Naive B cell (primary cell): ENCODE results near the gene AREG. TPM values are rescaled to one million over a fixed set of nuclear protein-coding genes. Genes with fewer than 3 reads are reported as not detected.

Experiments used
- ATAC-seq, 2 donors: fragments of 150-1000 bp; cut with Tn5 transposase; 2 replicates each; pipeline ENCODE4 v1.10.0; 2021; ENCODE audit warnings: low read depth in 2 of 2, mild to moderate bottlenecking in 2 of 2, moderate library complexity in 2 of 2
- DNase-seq: peaks from one replicate; pipeline ENCODE4 v3.0.0; 2022
- H3K27ac Mint-ChIP-seq, 6 donors: one replicate each; pipeline ENCODE4 v1.8.0; 2020 to 2022; ENCODE audit warnings: mild to moderate bottlenecking in 6 of 6, mixed read lengths in 6 of 6, moderate library complexity in 5 of 6, inconsistent platforms in 2 of 6
- H3K27me3 Mint-ChIP-seq, 3 donors: one replicate each; pipeline ENCODE4 v1.8.0; 2021 to 2022; ENCODE audit warnings: mixed read lengths in 3 of 3, mild to moderate bottlenecking in 1 of 3
- H3K36me3 Mint-ChIP-seq, 2 donors: one replicate each; pipeline ENCODE4 v1.8.0; 2020 to 2022; ENCODE audit warnings: mixed read lengths in 2 of 2, inconsistent platforms in 1 of 2, mild to moderate bottlenecking in 1 of 2
- H3K4me1 Mint-ChIP-seq, 3 donors: one replicate each; pipeline ENCODE4 v1.8.0; 2020 to 2022; ENCODE audit warnings: mixed read lengths in 3 of 3, inconsistent platforms in 1 of 3, mild to moderate bottlenecking in 1 of 3, moderate library complexity in 1 of 3
- H3K4me3 Mint-ChIP-seq, 8 donors: one replicate each; pipeline ENCODE4 v1.8.0; 2020 to 2022; ENCODE audit warnings: mild to moderate bottlenecking in 8 of 8, mixed read lengths in 8 of 8, moderate library complexity in 8 of 8, inconsistent platforms in 2 of 8
- H3K9me3 Mint-ChIP-seq, 7 donors: one replicate each; pipeline ENCODE4 v1.8.0; 2020 to 2022; ENCODE audit warnings: mixed read lengths in 7 of 7, mild to moderate bottlenecking in 5 of 7, inconsistent platforms in 2 of 7, moderate library complexity in 1 of 7
- polyA plus RNA-seq, 6 donors: library from polyadenylated mRNA; unstranded; fragments of 300-500 nt; fragmentation: Illumina TruSeq; gene quantifications; one replicate each; pipeline ENCODE4 v1.2.3, GENCODE V29; 2021; ENCODE audit warnings: low read depth in 6 of 6

AREG gene
- polyA plus RNA-seq, 6 donors from 2014 or later: 18.6 to 58.1 (median 22.5) TPM

GRCh38 chr4:74456056-74456744 lies 11.3 kb downstream of the AREG start:
- H3K36me3 Mint-ChIP-seq: peaks cover 0 to 5% of the 10 kb centered on the region in 2 donors
- H3K4me1 Mint-ChIP-seq: no peaks in the 10 kb centered on the region
- no peak for DNase-seq
- peaks cover 4 to 13% (median 11%) of the 10 kb centered on the region in 3 donors for H3K27me3 Mint-ChIP-seq
- no peak overlapping the region for H3K4me3 Mint-ChIP-seq
- peaks cover 0 to 18% (median 6%) of the 10 kb centered on the region in 7 donors for H3K9me3 Mint-ChIP-seq
- peak overlapping the region in 1 of 6 donors; percentile 26 for H3K27ac Mint-ChIP-seq
- no peak for ATAC-seq

- ATAC-seq (no peak), DNase-seq (no peak)
- H3K27ac Mint-ChIP-seq: no peak overlapping the region
- peaks cover 0 to 18% (median 6%) of the 10 kb centered on the region in 7 donors for H3K9me3 Mint-ChIP-seq
- H3K4me1 Mint-ChIP-seq: no peaks in the 10 kb centered on the region
- H3K27me3 Mint-ChIP-seq: peaks cover 4 to 13% (median 11%) of the 10 kb centered on the region in 3 donors
- no peak overlapping the region for H3K4me3 Mint-ChIP-seq
- peaks cover 0 to 5% of the 10 kb centered on the region in 2 donors for H3K36me3 Mint-ChIP-seq
Observed at GRCh38 chr4:74456849-74457395, 12.0 kb downstream of the AREG start.

- no peak overlapping the region for H3K4me3 Mint-ChIP-seq
- peaks cover 0 to 18% (median 6%) of the 10 kb centered on the region in 7 donors for H3K9me3 Mint-ChIP-seq
- ATAC-seq (no peak), DNase-seq (no peak)
- no peaks in the 10 kb centered on the region for H3K36me3 Mint-ChIP-seq
- H3K27me3 Mint-ChIP-seq: peaks cover 4 to 21% (median 19%) of the 10 kb centered on the region in 3 donors
- H3K27ac Mint-ChIP-seq: no peak overlapping the region
- no peaks in the 10 kb centered on the region for H3K4me1 Mint-ChIP-seq
Observed at GRCh38 chr4:74460833-74461232, 15.9 kb downstream of the AREG start.

GRCh38 chr4:74463123-74463522 lies 18.2 kb downstream of the AREG start:
- DNase-seq (no peak), ATAC-seq (no peak)
- Mint-ChIP-seq H3K4me3 (no peak overlapping the region), H3K36me3 (no peaks in the 10 kb centered on the region), H3K9me3 (peaks cover 0 to 18% (median 6%) of the 10 kb centered on the region in 7 donors), H3K27me3 (peaks cover 4 to 21% (median 19%) of the 10 kb centered on the region in 3 donors), H3K4me1 (no peaks in the 10 kb centered on the region), H3K27ac (no peak overlapping the region)

- Mint-ChIP-seq H3K27ac (no peak overlapping the region), H3K9me3 (peaks cover 0 to 15% (median 5%) of the 10 kb centered on the region in 7 donors), H3K4me3 (no peak overlapping the region), H3K4me1 (no peaks in the 10 kb centered on the region), H3K27me3 (peaks cover under 1 to 15% (median 14%) of the 10 kb centered on the region in 3 donors), H3K36me3 (no peaks in the 10 kb centered on the region)
- DNase-seq: no peak
- no peak for ATAC-seq
Observed at GRCh38 chr4:74464291-74464690, 19.4 kb downstream of the AREG start.

- DNase-seq: no peak
- H3K27ac Mint-ChIP-seq: no peak overlapping the region
- no peak overlapping the region for H3K4me3 Mint-ChIP-seq
- H3K4me1 Mint-ChIP-seq: no peaks in the 10 kb centered on the region
- H3K27me3 Mint-ChIP-seq: peaks cover 0 to 11% (median 6%) of the 10 kb centered on the region in 3 donors
- no peaks in the 10 kb centered on the region for H3K36me3 Mint-ChIP-seq
- ATAC-seq: no peak
- no peaks in the 10 kb centered on the region for H3K9me3 Mint-ChIP-seq
Observed at GRCh38 chr4:74466242-74466641, 21.3 kb downstream of the AREG start.

- Mint-ChIP-seq H3K36me3 (no peaks in the 10 kb centered on the region), H3K4me1 (no peaks in the 10 kb centered on the region), H3K27ac (no peak overlapping the region), H3K9me3 (no peaks in the 10 kb centered on the region), H3K27me3 (peaks cover 14 to 19% (median 18%) of the 10 kb centered on the region in 3 donors), H3K4me3 (no peak overlapping the region)
- no peak for ATAC-seq
- DNase-seq: no peak
Observed at GRCh38 chr4:74471264-74471663, 26.3 kb downstream of the AREG start.

GRCh38 chr4:74473155-74473811 lies 28.3 kb downstream of the AREG start:
- no peak overlapping the region for H3K4me3 Mint-ChIP-seq
- no peaks in the 10 kb centered on the region for H3K36me3 Mint-ChIP-seq
- DNase-seq: no peak
- H3K9me3 Mint-ChIP-seq: no peaks in the 10 kb centered on the region
- no peak overlapping the region for H3K27ac Mint-ChIP-seq
- no peak for ATAC-seq
- H3K27me3 Mint-ChIP-seq: peaks cover 14 to 19% (median 18%) of the 10 kb centered on the region in 3 donors
- H3K4me1 Mint-ChIP-seq: no peaks in the 10 kb centered on the region

GRCh38 chr4:74474345-74475090 lies 29.6 kb downstream of the AREG start:
- Mint-ChIP-seq H3K27ac (no peak overlapping the region), H3K9me3 (no peaks in the 10 kb centered on the region), H3K4me1 (no peaks in the 10 kb centered on the region), H3K27me3 (peaks cover 14 to 19% (median 18%) of the 10 kb centered on the region in 3 donors), H3K4me3 (no peak overlapping the region), H3K36me3 (no peaks in the 10 kb centered on the region)
- no peak for ATAC-seq
- DNase-seq: no peak

- ATAC-seq (no peak), DNase-seq (no peak)
- no peak overlapping the region for H3K4me3 Mint-ChIP-seq
- no peaks in the 10 kb centered on the region for H3K36me3 Mint-ChIP-seq
- H3K27ac Mint-ChIP-seq: no peak overlapping the region
- no peaks in the 10 kb centered on the region for H3K9me3 Mint-ChIP-seq
- peaks cover 14 to 19% (median 18%) of the 10 kb centered on the region in 3 donors for H3K27me3 Mint-ChIP-seq
- no peaks in the 10 kb centered on the region for H3K4me1 Mint-ChIP-seq
Observed at GRCh38 chr4:74475091-74475800, 30.3 kb downstream of the AREG start.

- Mint-ChIP-seq H3K4me1 (no peaks in the 10 kb centered on the region), H3K27ac (no peak overlapping the region), H3K4me3 (no peak overlapping the region), H3K27me3 (peaks cover 14 to 21% (median 18%) of the 10 kb centered on the region in 3 donors), H3K36me3 (no peaks in the 10 kb centered on the region), H3K9me3 (no peaks in the 10 kb centered on the region)
- no peak for DNase-seq
- ATAC-seq: no peak
Observed at GRCh38 chr4:74475946-74476345, 31.0 kb downstream of the AREG start.

- Mint-ChIP-seq H3K27ac (no peak overlapping the region), H3K27me3 (peaks cover 13 to 19% (median 13%) of the 10 kb centered on the region in 3 donors), H3K9me3 (no peaks in the 10 kb centered on the region), H3K4me1 (peaks cover 0 to 4% (median 0%) of the 10 kb centered on the region in 3 donors), H3K4me3 (no peak overlapping the region), H3K36me3 (no peaks in the 10 kb centered on the region)
- ATAC-seq: no peak
- no peak for DNase-seq
Observed at GRCh38 chr4:74479009-74479408, 34.1 kb downstream of the AREG start.

GRCh38 chr4:74480267-74480666 lies 35.3 kb downstream of the AREG start:
- ATAC-seq: no peak
- peaks cover 0 to 4% (median 0%) of the 10 kb centered on the region in 3 donors for H3K4me1 Mint-ChIP-seq

More at GRCh38 chr4:74480267-74480666, 35.3 kb downstream of the AREG start:
- H3K4me3 Mint-ChIP-seq: no peak overlapping the region
- no peaks in the 10 kb centered on the region for H3K9me3 Mint-ChIP-seq
- peaks cover under 1 to 7% (median under 1%) of the 10 kb centered on the region in 3 donors for H3K27me3 Mint-ChIP-seq
- no peak overlapping the region for H3K27ac Mint-ChIP-seq
- H3K36me3 Mint-ChIP-seq: no peaks in the 10 kb centered on the region
- DNase-seq: no peak
